ENCODE data around the gene NR2F6.

NR2F6 gene

GRCh38 chr19:17244618-17245534 lies 843 bp downstream of the NR2F6 start:
- Histone ChIP-seq H3K9me3 (ENCODE audit: control insufficient read depth, low read depth, low read length) (no peaks in the 10 kb centered on the region), H3K27me3 (ENCODE audit: control insufficient read depth, insufficient read depth, low read length) (no peaks in the 10 kb centered on the region), H3K9ac (ENCODE audit: low read length) (peak overlapping the region; percentile 67), H3K4me1 (ENCODE audit: control insufficient read depth, low read depth, low read length) (peaks cover 24% of the 10 kb centered on the region), H3K27ac (ENCODE audit: low read length) (no peak overlapping the region), H3K36me3 (ENCODE audit: control insufficient read depth, low read depth, low read length) (peaks cover 2% of the 10 kb centered on the region), H3K4me3 (ENCODE audit: low read length) (peak overlapping the region; percentile 88)

DNA sequence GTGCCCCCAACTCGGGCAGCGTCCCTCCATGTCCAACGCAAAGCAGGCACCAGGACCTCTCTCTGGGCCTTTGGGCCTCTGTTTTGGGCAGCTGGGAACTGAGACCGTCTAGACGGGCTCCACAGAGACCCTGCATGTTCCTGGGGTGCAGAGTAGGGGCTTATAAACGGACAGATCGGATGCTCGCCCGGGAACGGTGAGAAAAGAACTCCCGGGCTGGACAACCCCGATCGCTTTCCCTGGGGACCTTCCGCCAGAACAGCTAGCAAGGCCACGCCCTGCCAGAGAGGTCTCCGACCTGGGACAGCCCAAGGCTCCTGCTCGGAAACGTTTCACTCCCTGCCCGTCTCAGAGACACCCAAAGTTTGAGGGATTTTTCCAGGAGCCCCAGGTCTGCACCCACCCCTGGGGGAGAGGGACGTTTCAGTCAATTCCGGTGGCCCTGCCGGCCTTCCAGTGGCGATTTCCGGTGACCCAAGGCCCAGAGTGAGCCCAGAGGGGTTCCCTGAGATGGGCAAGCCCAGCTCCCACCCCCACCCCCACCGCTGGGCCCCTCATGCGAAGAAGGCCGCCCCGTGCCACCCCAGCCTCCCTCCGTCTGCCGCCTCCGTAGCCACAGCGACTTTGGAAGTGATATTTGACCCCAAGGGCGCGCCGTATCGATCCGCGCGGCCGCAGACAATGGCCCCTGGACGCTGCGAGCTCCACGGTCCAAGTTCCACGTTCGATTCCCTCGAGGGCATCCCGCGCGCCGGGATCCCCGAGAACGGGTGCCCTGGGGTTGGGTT lies 1.7 kb downstream of the NR2F6 start:
- peak overlapping the region; percentile 88 for H3K4me3 ChIP-seq (ENCODE audit: low read length)
- no peak overlapping the region for H3K27ac ChIP-seq (ENCODE audit: low read length)
- H3K36me3 ChIP-seq (ENCODE audit: control insufficient read depth, low read depth, low read length): peaks cover 3% of the 10 kb centered on the region
- H3K9me3 ChIP-seq (ENCODE audit: control insufficient read depth, low read depth, low read length): no peaks in the 10 kb centered on the region
- H3K27me3 ChIP-seq (ENCODE audit: control insufficient read depth, insufficient read depth, low read length): no peaks in the 10 kb centered on the region
- H3K9ac ChIP-seq (ENCODE audit: low read length): peak overlapping the region; percentile 67
- peaks cover 24% of the 10 kb centered on the region for H3K4me1 ChIP-seq (ENCODE audit: control insufficient read depth, low read depth, low read length)

DNA sequence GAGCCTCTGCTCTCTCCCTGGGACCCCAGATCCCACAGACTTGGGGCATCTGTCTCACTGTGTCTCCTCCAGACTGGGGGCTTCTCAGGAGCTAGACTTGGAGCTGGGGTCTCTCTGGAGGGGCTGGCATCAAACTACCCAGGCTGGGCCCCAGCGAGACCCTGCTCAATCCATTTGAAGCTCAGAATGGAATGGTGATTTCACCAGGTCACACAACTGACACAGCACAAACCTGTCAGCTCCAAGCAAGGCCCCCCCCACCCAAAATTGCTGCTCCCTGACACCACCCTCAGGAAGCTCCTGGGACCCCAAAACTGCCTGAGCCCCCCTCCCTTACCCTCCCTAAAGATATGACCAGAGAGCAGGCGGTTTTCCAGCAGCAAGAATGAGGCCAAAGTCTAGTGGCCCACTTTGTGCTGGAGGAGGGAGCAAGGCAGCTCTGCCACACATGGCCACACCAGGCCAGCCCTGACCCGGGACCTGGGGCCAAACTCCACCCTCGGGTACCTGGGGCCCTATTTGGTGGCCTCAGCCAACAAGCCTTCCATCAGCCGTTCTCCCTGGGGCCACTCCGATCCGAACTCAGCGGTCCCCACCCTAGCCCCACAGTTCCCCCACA lies 2.4 kb downstream of the NR2F6 start:
- no peaks in the 10 kb centered on the region for H3K9me3 ChIP-seq (ENCODE audit: control insufficient read depth, low read depth, low read length)
- no peak overlapping the region for H3K27ac ChIP-seq (ENCODE audit: low read length)
- peak overlapping the region; percentile 88 for H3K4me3 ChIP-seq (ENCODE audit: low read length)
- no peaks in the 10 kb centered on the region for H3K27me3 ChIP-seq (ENCODE audit: control insufficient read depth, insufficient read depth, low read length)
- H3K9ac ChIP-seq (ENCODE audit: low read length): peak overlapping the region; percentile 67
- H3K36me3 ChIP-seq (ENCODE audit: control insufficient read depth, low read depth, low read length): peaks cover 7% of the 10 kb centered on the region
- H3K4me1 ChIP-seq (ENCODE audit: control insufficient read depth, low read depth, low read length): peaks cover 17% of the 10 kb centered on the region

- Histone ChIP-seq H3K36me3 (ENCODE audit: control insufficient read depth, low read depth, low read length) (peaks cover 14% of the 10 kb centered on the region), H3K27me3 (ENCODE audit: control insufficient read depth, insufficient read depth, low read length) (no peaks in the 10 kb centered on the region), H3K27ac (ENCODE audit: low read length) (no peak overlapping the region), H3K4me1 (ENCODE audit: control insufficient read depth, low read depth, low read length) (peaks cover 10% of the 10 kb centered on the region), H3K9ac (ENCODE audit: low read length) (no peak overlapping the region), H3K4me3 (ENCODE audit: low read length) (no peak overlapping the region), H3K9me3 (ENCODE audit: control insufficient read depth, low read depth, low read length) (no peaks in the 10 kb centered on the region)
These were observed 3.1 kb downstream of the NR2F6 start for GRCh38 chr19:17242431-17243208.

GRCh38 chr19:17240826-17241399 lies 4.8 kb downstream of the NR2F6 start:
- no peak overlapping the region for H3K4me3 ChIP-seq (ENCODE audit: low read length)
- peaks cover 5% of the 10 kb centered on the region for H3K4me1 ChIP-seq (ENCODE audit: control insufficient read depth, low read depth, low read length)
- H3K27me3 ChIP-seq (ENCODE audit: control insufficient read depth, insufficient read depth, low read length): no peaks in the 10 kb centered on the region
- H3K36me3 ChIP-seq (ENCODE audit: control insufficient read depth, low read depth, low read length): peaks cover 14% of the 10 kb centered on the region
- no peaks in the 10 kb centered on the region for H3K9me3 ChIP-seq (ENCODE audit: control insufficient read depth, low read depth, low read length)
- no peak overlapping the region for H3K27ac ChIP-seq (ENCODE audit: low read length)
- H3K9ac ChIP-seq (ENCODE audit: low read length): no peak overlapping the region

GRCh38 chr19:17240062-17240752 lies 5.5 kb downstream of the NR2F6 start:
- Histone ChIP-seq H3K27me3 (ENCODE audit: control insufficient read depth, insufficient read depth, low read length) (no peaks in the 10 kb centered on the region), H3K9me3 (ENCODE audit: control insufficient read depth, low read depth, low read length) (no peaks in the 10 kb centered on the region), H3K9ac (ENCODE audit: low read length) (no peak overlapping the region), H3K36me3 (ENCODE audit: control insufficient read depth, low read depth, low read length) (peaks cover 14% of the 10 kb centered on the region), H3K4me1 (ENCODE audit: control insufficient read depth, low read depth, low read length) (peaks cover 5% of the 10 kb centered on the region), H3K4me3 (ENCODE audit: low read length) (no peak overlapping the region), H3K27ac (ENCODE audit: low read length) (no peak overlapping the region)

DNA sequence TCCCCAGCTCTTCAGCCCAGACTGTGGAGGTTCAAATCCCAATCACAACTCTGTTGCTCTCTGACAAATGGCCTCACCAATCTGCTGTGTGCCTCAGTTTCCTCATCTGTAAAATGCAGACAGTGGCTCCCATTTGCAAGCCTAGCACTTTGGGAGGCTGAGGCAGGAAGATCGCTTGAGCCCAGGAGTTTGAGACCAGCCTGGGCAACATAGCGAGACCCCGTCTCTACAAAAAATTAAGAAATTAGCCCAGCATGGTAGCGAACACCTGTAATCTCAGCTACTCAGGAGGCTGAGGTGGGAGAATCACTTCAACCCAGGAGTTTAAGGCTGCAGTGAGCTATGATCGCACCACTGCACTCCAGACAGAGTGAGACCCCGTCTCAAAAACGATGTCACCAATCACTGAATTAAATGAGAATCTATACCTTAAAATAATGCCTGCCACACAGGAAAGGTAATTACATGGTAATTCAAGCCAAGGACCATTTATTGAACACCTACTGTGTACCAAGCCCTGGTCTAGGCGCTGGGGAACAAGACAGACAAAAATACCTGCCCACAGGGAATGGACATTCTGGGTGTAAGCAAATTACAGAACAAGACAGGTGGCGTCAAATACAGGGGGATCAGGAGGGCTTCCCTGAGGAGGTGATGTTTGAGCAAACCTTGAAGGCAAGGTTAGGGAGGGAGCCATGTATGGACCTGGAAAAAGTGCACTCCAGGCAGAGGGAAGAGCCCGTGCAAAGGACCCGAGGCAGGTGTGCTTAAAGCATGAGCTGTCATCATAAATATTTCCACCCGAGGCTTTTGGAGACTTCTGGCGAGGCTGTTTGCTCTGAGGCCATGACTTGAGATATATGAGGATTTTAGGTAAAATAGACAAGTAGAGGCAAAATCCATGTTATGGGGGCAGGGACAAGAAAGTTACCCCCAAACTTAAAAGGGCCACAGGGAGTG lies 7.7 kb downstream of the NR2F6 start:
- Histone ChIP-seq H3K27me3 (ENCODE audit: control insufficient read depth, insufficient read depth, low read length) (no peaks in the 10 kb centered on the region), H3K9me3 (ENCODE audit: control insufficient read depth, low read depth, low read length) (no peaks in the 10 kb centered on the region), H3K9ac (ENCODE audit: low read length) (no peak overlapping the region), H3K4me1 (ENCODE audit: control insufficient read depth, low read depth, low read length) (peaks cover 5% of the 10 kb centered on the region), H3K4me3 (ENCODE audit: low read length) (no peak overlapping the region), H3K27ac (ENCODE audit: low read length) (no peak overlapping the region), H3K36me3 (ENCODE audit: control insufficient read depth, low read depth, low read length) (peaks cover 20% of the 10 kb centered on the region)

DNA sequence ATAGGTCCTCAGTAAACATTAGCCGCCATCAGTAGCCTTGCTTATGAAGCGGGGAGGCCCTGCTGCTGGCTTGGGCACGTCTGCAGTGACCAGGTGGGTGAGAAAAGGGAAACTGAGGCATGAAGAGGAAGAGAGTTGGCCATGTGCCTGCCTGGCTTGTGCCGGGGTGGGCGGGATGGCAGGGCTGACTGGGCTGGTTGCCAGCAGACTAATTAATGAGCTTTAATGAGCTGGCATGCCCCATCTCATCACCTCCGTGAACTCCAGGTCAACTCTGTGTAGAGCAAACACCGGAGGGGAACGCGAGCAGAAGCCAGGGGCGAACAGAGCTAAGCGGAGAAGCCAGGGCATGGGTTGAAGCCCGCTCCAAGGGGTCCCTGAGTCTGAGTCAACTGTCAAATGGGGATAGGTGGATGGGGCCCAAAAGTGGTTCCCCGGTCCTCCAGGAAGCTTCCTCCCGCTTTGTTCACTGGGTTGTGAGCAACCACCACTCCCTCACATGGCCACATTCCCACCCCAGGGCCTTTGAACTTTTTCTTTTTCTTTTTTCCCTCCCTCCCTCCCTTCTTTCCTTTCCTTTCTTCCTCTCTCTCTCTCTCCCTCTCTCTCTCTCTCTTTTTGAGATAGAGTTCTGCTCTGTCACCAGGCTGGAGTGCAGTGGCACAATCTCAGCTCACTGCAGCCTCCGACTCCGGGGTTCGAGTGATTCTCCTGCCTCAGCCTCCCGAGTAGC lies 8.7 kb downstream of the NR2F6 start:
- H3K36me3 ChIP-seq (ENCODE audit: control insufficient read depth, low read depth, low read length): peaks cover 26% of the 10 kb centered on the region
- no peak overlapping the region for H3K9ac ChIP-seq (ENCODE audit: low read length)

DNA sequence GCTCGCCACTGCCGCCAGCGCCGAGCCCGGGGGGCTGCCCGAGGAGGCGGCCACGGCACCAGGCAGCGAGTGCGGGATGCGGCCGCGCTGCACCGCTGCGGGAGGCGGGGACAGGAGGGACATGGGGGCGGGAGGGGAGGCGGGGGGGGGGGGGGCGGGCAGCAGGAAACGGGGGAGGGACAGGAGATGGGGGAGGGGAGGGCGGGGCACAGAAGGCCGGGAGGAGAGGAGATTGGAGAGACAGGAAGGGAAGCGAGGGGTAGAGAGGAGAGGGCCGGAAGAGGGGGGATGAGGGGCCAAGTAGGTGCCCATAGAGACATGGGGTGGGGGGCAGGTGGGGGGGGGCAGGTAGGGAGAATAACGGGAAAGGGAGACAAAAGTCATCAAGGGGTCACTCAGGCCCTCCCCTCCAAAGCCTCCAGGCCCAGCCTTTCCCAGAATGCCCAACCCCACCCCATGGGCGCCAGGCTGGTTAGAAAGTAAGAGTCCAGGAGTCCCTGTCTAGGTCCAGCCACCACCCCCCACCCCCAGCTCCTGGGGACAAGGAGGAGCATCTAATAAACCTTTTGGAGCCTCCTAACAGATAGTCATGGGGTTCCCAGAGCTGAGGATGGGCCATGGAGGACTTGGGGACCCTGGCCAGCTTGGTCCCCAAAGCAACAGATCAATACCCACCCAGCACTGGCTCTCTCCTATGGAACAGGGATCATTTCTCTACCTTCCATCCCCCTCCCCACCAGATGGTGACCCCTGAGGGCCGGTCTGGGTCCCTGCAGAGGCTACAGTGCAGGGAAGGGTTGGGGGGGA lies 9.5 kb downstream of the NR2F6 start:
- Histone ChIP-seq H3K27ac (ENCODE audit: low read length) (no peak overlapping the region), H3K4me1 (ENCODE audit: control insufficient read depth, low read depth, low read length) (peaks cover 5% of the 10 kb centered on the region), H3K27me3 (ENCODE audit: control insufficient read depth, insufficient read depth, low read length) (no peaks in the 10 kb centered on the region), H3K9me3 (ENCODE audit: control insufficient read depth, low read depth, low read length) (no peaks in the 10 kb centered on the region), H3K36me3 (ENCODE audit: control insufficient read depth, low read depth, low read length) (peaks cover 31% of the 10 kb centered on the region), H3K9ac (ENCODE audit: low read length) (peak overlapping the region; percentile 70), H3K4me3 (ENCODE audit: low read length) (peak overlapping the region; percentile 85)

More for the DNA sequence above, 8.7 kb downstream of the NR2F6 start:
- Histone ChIP-seq H3K27me3 (ENCODE audit: control insufficient read depth, insufficient read depth, low read length) (no peaks in the 10 kb centered on the region), H3K4me1 (ENCODE audit: control insufficient read depth, low read depth, low read length) (peaks cover 5% of the 10 kb centered on the region), H3K9me3 (ENCODE audit: control insufficient read depth, low read depth, low read length) (no peaks in the 10 kb centered on the region), H3K4me3 (ENCODE audit: low read length) (no peak overlapping the region), H3K27ac (ENCODE audit: low read length) (no peak overlapping the region)

Data from iPS-18a (cell line).